ENCODE measurements around the gene SNX22. TPM values are rescaled to one million over a fixed set of nuclear protein-coding genes. Genes with fewer than 3 reads are reported as not detected.
"Not testable (repeated sequence)": the region's sequence is repeated elsewhere in the genome, so short reads cannot be mapped to it uniquely, and the experiment has no call there.

Gene SNX22
- 0.16 TPM in 1 of 2 replicates, not detected in the other for total RNA-seq
- 2.0 TPM for polyA plus RNA-seq (2012)

DNA sequence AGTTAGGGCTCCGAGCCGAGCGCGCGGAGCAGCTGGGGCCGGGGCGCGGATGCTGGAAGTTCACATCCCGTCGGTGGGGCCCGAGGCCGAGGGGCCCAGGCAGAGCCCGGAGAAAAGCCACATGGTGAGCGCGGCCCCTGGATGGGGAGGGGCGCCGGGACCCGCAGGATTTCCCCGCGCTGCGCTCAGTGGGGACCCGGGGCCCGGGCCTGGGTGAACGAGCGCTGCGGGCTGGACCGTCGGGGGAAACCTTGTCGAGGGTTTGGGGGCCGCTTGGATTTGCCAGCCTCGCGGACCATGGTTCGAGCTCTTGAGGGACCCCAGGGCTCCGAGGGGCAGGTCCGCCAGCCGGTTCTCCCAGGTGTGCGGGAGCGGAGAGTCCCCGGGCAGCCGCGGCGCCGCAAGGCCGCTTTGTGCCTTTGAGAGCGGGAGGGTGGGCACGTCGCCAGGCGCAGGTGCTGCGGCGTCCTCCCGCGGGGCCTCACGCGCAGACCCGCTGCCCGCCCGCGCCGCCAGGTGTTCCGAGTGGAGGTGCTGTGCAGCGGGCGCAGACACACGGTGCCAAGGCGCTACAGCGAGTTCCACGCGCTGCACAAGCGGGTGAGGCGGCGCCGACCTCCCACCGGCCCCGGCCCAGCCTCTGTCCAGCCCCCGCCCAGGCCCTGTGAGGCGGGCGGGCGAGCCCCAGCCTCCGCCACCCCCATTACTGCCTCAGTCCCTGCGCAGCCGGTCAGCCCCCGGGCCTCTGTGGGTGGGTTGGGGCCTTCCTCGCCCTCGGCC is at the start of gene SNX22:
SNX22 (plus strand) TSS at position 5 of the 780 bp plus-strand sequence; CDS start at position 50, 45 bp downstream.
- DNase-seq (ENCODE audit: low read depth), result no peak

DNA sequence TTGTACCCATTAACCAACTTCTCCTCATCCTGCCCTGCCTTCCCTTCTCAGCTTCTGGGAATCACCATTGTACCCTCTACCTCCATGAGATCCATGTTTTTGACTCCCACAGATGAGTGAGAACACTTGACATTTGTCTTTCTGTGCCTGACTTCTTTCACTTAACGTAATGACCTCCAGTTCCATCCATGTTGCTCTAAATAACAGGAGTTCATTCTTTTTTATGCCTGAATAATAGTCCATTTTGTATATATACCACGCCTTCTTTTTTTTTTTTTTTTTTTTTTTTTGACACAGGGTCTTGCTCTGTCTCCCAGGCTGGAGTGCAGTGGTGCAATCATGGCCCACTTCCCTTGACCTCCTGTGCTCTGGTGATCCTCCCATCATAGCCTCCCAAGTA is 49.0 kb upstream of the SNX22 start:
- no peak for DNase-seq (ENCODE audit: low read depth)

DNA sequence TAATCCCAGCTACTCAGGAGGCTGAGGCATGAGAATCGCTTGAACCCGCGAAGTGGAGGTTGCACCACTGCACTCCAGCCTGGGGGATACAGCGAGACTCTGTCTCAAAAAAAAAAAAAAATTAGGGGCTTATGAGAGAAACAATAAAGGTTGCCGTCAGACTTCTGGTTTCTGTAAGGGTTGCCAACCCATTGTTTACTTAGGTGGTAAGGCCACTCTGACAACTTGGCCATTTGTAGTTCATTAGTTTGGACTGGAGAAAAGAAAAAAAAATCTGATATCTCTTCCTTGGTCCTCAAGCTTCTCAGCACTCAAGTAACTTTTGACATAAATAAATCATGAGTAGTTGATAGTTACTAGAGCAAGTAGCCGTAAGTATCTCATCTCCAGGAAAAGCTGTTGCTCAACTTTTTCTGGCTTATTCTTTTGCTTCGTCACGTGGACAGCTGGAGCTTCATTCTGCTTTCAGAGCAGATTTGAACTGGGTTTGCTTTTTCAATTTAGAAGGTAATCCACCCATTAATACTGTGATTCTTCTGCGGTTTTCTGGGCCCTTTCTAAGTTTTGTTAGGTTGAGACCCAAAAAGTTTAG is 46.3 kb upstream of the SNX22 start:
- DNase-seq (ENCODE audit: low read depth), result peak; percentile 44

DNA sequence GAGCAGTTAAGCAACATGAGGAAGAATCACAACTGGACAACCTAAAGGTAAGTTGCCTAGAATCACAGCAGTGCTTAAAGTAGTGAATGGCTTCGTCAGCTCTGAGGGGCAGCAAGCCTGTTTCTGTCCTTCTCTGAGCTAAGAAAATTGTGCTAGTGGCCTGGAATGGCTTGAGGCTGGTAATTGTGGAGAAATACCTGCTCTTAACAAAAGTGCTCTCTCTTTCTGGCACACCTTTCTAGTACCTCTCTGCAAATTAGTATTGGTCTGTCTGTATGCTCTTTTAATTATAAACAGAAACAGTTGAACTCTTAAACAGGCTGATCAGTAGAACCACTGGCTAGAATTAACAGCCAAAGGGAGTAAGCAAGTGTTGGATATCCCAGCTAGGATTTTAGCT is 44.2 kb upstream of the SNX22 start:
- no peak for DNase-seq (ENCODE audit: low read depth)

DNA sequence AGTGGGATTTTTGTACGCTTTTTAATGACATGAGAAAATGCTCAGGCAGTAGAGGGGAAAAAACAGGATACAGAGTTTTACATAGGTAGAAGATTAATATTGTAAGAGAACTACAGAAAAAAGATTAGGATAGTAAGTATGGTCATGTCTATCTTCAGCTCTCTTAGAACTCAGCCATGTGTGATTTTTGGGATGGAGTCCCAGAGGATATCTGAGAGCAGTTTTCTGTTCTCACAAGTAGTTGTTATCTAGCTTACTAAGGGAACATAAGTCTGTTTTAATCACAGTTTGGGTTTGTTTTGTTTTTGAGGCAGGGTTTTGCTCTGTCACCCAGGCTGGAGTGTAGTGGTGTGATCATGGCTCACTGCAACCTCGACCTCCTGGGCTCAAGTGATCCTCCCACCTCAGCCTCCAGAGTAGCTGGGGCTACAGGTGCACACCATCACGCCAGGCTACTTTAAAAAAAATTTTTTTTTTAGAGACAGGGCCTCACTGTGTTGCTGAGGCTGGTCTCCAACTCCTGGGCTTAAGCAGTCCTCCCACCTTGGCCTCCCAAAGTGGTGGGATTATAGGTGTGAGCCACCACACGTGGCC is 41.3 kb upstream of the SNX22 start:
- not testable (repeated sequence) for DNase-seq (ENCODE audit: low read depth)

DNA sequence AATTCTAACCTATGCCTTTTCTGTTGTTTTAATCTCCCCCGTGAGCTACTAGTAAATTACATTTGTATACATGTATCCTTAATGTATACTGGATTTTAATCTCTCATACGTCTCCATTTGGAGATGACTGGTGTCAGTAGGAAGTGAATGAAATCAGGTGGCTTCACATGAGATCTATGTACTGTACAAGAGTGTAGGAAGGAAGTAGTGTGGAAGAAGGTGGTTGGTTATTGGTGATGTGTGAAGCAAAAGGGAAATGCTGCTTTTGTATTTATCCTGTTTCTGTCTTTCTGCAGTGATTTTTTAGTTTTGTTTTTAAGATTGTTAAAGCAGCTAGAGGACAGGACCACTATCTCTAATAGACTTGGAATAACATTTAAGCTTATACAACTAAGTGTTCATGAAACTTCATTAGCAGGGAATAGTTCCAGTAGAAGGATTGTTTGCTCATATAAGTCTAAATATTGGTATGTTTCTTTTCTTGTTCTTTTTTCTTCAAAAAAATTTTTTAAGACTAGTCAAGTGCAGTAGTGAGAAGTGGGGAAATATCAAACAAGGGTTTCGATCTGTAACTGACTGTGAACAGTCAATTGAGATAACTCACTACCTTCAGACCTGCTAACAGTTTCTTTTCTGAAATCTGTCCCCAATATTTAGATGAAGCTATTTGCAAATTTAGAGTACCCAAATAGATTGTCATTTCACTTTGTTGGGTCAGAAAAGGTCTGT is 40.4 kb upstream of the SNX22 start:
- no peak for DNase-seq (ENCODE audit: low read depth)

DNA sequence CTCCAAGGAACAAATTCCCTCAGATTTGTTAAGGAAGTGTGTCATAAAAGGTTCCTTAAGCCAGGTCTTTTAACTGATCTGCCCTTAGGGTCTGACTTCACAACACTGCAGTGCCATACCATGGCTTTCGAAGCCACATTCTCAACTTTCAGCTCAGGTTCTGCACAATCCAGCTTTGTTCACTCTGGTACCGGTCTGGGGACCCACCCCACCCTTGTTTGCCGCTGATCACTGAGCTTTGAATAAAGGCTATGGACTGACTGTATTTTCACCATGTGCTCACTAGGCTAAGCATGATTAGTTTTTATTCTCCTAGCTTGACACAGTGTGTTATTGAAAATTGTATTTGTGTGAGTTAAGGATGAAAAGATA is 39.9 kb upstream of the SNX22 start:
- DNase-seq (ENCODE audit: low read depth), result no peak

DNA sequence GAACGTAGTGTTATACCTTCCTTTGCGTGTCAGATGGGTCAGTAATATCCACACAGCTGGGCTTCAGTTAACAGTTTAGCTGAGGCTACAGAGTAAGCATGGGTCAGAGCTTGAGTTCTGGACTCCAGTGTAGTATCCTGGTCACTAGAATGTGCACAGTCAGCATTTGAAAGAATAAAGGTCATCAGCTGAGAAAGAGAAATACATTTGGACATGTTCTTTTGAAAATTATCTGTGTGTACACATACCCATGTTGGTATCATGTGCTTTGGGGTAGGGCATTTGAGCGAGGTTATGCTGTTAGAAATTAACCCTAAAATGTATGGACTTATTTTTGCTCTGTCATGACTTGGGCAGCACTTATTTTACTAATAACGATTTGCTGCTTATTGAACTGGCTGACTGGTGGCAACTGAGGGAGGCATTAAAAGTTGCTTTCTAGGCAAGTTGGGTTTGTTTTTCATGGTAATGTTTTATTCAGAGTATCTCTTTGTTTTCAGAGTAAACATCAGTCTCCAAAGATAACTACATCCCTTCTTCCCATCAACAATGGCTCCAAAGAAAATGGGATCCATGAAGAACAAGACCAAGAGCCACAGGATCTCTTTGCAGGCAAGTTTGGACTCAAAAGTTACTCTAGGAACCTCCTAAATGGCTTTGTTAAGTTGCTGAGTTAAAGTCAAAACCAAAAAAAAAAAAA is 39.3 kb upstream of the SNX22 start:
- DNase-seq (ENCODE audit: low read depth), result no peak

DNA sequence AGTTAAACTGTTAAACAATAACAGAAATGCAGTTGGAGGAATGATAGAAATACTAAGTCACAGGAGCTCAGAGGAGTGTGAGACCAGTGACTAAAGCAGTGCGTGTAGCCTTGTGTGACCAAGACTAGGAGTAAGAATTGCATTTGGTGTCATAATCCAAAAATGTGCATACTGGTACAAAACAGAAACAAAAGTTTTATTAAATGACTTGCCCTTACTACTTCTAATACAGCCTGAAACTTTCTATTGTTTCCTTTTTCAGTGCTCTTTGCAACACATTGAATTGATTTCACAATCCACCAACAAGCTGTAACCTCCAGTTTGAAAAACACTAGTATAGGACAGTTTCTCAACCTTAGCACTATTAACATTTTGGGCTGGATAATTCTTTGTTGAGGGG is 38.6 kb upstream of the SNX22 start:
- no peak for DNase-seq (ENCODE audit: low read depth)

DNA sequence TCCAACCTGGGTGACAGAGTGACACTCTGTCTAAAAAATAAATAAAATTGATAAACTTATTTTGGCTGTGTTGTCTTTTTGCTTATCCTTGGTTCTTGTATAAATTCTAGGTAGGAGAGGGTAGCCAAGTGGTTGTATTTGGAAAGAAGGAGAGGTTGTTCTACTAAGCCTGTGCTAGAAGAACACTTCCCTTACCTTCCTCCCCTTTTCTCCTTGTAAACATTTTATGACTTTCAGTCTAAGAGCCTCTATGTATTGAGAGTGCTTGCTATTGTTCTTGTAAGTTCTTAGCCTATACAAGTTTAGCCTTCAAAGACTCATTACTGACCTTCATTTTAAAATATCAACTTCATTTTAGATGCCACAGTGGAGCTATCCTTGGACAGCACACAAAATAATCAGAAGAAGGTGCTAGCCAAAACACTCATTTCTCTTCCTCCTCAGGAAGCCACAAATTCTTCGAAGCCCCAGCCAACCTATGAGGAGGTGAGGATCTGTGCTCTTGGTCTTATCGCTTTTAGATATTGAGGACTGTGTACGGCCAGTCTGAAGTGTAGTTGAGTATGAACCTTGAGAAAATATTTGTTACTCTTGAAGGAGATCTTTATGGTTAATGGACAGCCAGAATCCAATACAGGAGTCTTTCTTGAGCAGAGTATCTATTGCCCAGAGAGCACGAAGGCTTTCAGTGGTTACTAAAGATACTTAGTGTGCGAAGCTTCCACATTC is 33.6 kb upstream of the SNX22 start:
- no peak for DNase-seq (ENCODE audit: low read depth)

DNA sequence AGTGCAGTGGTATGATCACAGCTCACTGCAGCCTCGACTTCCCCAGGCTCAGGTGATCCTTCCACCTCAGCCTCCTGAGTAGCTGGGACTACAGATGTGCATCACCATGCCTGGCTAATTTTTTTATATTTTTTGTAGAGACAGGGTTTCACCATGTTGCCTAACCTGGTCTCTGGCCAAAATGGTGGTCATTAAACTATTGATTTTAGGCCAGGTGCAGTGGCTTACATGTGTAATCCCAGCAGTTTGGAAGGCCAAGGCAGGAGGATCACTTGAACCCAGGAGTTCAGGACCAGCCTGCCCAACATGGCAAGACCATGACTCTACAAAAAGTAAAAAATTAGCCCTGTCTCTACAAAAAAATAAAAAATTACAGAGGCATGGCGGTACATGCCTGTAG is 31.2 kb upstream of the SNX22 start:
- not testable (repeated sequence) for DNase-seq (ENCODE audit: low read depth)

DNA sequence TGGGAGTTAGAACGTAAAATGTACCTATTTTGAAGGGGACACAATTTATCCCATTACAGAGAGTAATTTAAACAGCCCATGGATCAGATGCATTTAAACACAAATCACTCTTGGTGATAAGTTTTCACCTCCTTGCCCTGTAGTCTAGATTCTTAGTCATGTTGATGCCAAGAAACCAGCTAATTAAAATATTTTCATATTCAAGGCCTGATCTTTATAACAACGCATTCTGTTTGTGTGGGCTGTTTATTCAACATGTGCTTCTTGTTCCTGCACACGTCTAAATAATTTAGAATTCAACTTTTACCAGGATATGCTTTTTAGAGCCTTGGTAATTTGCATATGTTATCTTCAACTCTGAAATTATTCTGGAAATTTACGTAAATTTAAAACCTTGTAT is 29.9 kb upstream of the SNX22 start:
- no peak for DNase-seq (ENCODE audit: low read depth)

DNA sequence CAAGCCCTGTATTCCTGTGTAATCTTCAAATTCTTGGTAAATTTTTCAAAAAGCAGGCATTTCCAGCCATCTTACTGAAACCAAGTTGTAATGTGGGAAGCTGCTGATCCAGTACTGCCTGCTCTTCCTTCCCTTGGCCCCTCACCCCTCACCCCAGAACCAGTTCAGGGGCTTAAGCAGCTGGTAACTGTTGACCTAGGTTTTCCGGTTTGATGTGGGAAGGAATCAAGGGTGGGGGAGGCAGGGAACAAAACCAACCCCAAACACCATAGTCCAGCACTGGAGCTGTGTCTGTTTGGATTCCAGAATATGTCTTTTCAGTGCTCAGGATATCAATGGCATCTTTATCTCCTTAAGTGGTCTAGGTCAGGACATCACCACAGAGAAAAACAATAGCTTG is 29.1 kb upstream of the SNX22 start:
- DNase-seq (ENCODE audit: low read depth), result no peak

DNA sequence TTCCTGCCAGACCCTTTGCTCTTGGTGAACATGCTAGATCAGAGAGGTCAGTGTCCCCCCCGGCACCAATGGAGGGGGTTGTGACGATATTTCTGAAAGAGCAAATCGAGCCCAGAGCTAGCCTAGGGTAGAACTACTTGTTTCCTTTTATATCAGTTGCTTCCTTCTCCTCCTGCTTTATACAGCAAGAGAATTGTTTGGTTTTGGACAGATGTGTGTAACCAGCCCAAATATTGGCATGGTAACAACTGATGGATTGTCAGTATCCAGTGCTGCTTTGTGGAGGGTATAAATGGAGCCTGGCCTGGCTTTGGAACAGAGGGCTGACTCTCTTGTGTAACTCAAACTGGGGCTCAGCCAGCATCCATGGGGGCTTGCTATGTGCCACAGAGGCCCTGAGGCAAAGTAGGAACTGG is 28.6 kb upstream of the SNX22 start:
- DNase-seq (ENCODE audit: low read depth), result no peak

DNA sequence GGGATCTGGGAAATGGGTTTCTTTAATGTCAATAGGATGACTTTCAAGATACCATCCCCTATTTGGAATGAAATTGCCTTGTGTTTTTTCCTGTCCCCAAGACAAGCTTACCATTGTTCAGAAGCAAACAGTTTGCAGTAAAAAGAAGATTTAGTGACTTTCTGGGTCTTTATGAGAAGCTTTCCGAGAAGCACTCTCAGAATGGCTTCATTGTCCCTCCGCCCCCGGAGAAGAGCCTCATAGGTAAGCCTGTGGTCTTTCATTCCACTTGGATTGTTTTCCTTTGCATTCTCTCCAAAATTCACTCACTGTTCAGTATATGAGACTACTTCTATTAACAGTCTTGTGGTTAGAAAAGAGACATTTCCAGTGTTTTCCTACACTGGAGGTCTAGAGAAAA is 25.6 kb upstream of the SNX22 start:
- no peak for DNase-seq (ENCODE audit: low read depth)

DNA sequence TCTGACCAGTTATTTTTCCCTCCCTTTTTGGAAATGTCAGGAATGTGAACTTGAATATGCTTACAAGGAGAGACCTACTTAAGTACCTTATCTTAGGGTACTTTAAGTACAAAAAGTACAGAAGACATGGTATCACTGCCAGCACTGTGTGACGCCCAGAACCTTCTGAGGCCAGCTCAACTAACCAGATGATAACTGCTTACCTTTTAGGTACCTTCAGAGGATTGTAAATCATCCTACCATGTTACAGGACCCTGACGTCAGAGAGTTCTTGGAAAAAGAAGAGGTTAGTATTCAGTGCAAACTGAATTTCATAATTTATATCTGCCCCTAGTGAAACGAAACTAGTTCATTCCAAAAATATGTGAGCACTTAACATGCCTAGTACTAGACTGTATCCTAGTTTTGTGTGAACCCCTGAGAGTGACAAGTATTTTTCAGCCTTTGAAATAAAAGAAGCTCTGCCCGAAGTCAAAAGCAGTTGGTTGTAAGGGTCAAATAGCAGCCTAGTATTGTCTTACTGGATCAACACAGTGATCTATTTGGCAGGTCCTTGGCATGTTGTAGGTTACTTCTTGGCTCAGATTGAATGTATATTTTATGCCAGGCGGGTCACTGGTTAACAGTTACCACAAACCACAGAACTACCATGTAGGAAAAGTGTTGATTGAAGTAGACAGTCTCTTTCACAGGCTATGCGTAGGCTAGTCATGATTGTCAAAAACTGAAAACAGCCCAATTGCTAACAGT is 23.8 kb upstream of the SNX22 start:
- DNase-seq (ENCODE audit: low read depth), result no peak

DNA sequence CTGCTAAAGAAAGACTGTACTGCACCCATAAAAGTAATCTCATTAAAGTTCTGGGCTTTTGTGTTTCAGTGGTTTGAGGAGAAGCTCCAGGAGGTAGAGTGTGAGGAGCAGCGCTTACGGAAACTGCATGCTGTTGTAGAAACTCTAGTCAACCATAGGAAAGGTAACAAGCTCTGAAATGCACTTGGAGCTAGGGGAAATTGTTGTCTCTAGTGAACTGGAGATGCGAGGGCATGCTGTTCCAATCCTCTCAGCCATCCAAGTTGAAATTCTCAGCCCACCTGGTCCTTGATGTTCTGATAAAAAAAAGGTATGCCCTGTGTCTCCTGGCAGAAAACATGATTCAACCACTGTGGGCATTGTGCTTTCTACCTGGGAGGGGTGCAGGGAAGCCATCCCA is 21.4 kb upstream of the SNX22 start:
- no peak for DNase-seq (ENCODE audit: low read depth)

DNA sequence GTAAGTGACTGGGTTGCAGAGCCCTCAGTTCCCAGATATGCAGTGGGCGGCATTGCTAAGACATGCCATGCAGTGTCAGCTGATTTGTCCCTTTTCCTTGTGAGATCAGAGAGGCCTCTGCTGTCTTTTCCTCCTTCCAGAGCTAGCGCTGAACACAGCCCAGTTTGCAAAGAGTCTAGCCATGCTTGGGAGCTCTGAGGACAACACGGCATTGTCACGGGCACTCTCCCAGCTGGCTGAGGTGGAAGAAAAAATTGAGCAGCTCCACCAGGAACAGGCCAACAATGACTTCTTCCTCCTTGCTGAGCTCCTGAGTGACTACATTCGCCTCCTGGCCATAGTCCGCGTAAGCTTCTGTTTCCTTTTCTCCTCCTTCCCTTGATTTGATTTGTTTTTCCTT is 20.0 kb upstream of the SNX22 start:
- no peak for DNase-seq (ENCODE audit: low read depth)

DNA sequence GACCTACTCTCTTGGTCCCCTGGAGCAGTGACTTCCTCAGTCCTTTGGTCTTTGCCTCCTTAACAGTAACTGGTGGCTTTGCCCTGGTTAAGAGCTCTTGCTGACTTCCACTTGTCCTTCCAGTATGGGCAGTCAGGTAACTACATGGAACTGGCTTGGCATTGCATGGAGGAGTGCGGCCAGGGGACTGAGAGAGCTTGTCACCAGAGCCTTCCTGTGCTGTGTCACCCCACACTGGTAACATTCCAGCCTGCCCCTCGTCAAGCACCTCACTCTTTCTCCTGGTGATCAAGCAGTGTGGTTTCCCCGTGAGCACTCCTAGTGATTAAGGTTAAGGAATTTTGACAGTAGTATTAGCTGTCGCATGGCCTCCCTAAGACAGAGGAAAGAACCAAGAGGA is 19.3 kb upstream of the SNX22 start:
- no peak for DNase-seq (ENCODE audit: low read depth)
